IMR-90 (cell line): ENCODE results near the gene POLR3A. TPM values are rescaled to one million over a fixed set of nuclear protein-coding genes. Genes with fewer than 3 reads are reported as not detected.

ENCODE experiments used
- ATAC-seq: fragments of 200-7000 bp; cut with Tn5 transposase; 2 replicates; pipeline ENCODE4 v1.9.1; 2020; ENCODE audit warnings: low read depth, mild to moderate bottlenecking, moderate library complexity
- BruUV-seq: library from RNA; stranded (reverse); fragments of 400-500 nt; replicated peaks from 2 replicates; lab custom pipeline; 2021; lab: Mats Ljungman, UMichigan
- CTCF ChIA-PET: fragments of 300-600 bp; formaldehyde crosslinking; extraction: SDS; loops from one replicate; lab custom pipeline; 2021; ENCODE audit warnings: antibody characterized with exemption; lab: Yijun Ruan, JAX
- POLR2A ChIA-PET: fragments of 300-600 bp; sonication (Branson Sonifier 250); formaldehyde crosslinking; loops from one replicate; lab custom pipeline; 2022; ENCODE audit warnings: antibody characterized with exemption; ENCODE audit not compliant: unreplicated experiment; lab: Charles Lee
- DNase-seq: peaks from one replicate; pipeline ENCODE4 v3.0.0; 2013
- H2AFZ ChIP-seq: replicated peaks from 2 replicates; pipeline ENCODE3; 2013; ENCODE audit warnings: low read length, mild to moderate bottlenecking; ENCODE audit not compliant: poor library complexity
- H2AK5ac ChIP-seq: 2 replicates; pipeline ENCODE4 v1.6.1; 2013; ENCODE audit warnings: low read depth, low read length, inconsistent platforms
- H2AK9ac ChIP-seq: replicated peaks from 2 replicates; pipeline ENCODE3; 2013; ENCODE audit warnings: mild to moderate bottlenecking, low read depth, low read length, moderate library complexity; ENCODE audit not compliant: poor library complexity
- H2BK120ac ChIP-seq: 2 replicates; pipeline ENCODE4 v1.6.1; 2013; ENCODE audit warnings: low read depth, low read length, inconsistent platforms
- H2BK15ac ChIP-seq: 3 replicates; pipeline ENCODE4 v1.6.1; 2013; ENCODE audit warnings: low read depth, low read length, inconsistent platforms
- H2BK20ac ChIP-seq: 2 replicates; pipeline ENCODE4 v1.6.1; 2013; ENCODE audit warnings: low read depth, mild to moderate bottlenecking, inconsistent platforms, low read length, moderate library complexity
- H2BK5ac ChIP-seq: 2 replicates; pipeline ENCODE4 v1.6.1; 2013; ENCODE audit warnings: mild to moderate bottlenecking, low read depth, low read length, inconsistent platforms; ENCODE audit not compliant: poor library complexity, severe bottlenecking
- H3K14ac ChIP-seq: replicated peaks from 2 replicates; pipeline ENCODE4 v1.6.1; 2013; ENCODE audit warnings: low read depth, low read length, inconsistent platforms
- H3K18ac ChIP-seq: 2 replicates; pipeline ENCODE4 v1.6.1; 2013; ENCODE audit warnings: low read depth, low read length, control low read depth
- H3K23ac ChIP-seq: 2 replicates; pipeline ENCODE4 v1.6.1; 2013; ENCODE audit warnings: low read depth, low read length, inconsistent platforms
- H3K27ac ChIP-seq: 2 replicates; pipeline ENCODE4 v1.5.1; 2013; ENCODE audit warnings: mild to moderate bottlenecking, control low read depth, low read length; ENCODE audit not compliant: insufficient read depth
- H3K27me3 ChIP-seq: 2 replicates; pipeline ENCODE4 v1.6.1; 2013; ENCODE audit warnings: low read length; ENCODE audit not compliant: control insufficient read depth, insufficient read depth
- H3K36me3 ChIP-seq: 2 replicates; pipeline ENCODE4 v1.6.1; 2013; ENCODE audit warnings: low read length, mixed read lengths; ENCODE audit not compliant: control insufficient read depth, insufficient read depth
- H3K4ac ChIP-seq: 2 replicates; pipeline ENCODE4 v1.6.1; 2013; ENCODE audit warnings: low read depth, low read length, inconsistent platforms
- H3K4me1 ChIP-seq: 2 replicates; pipeline ENCODE4 v1.6.1; 2013; ENCODE audit warnings: low read length, mixed read lengths; ENCODE audit not compliant: control insufficient read depth, insufficient read depth
- H3K4me2 ChIP-seq: 2 replicates; pipeline ENCODE4 v1.6.1; 2013; ENCODE audit warnings: low read depth, mild to moderate bottlenecking, control low read depth, low read length, moderate library complexity
- H3K4me3 ChIP-seq: 2 replicates; pipeline ENCODE4 v1.5.1; 2013; ENCODE audit warnings: low read depth, mild to moderate bottlenecking, control low read depth, low read length, moderate library complexity; ENCODE audit not compliant: insufficient read depth
- H3K56ac ChIP-seq: 2 replicates; pipeline ENCODE4 v1.6.1; 2013; ENCODE audit warnings: low read length, inconsistent platforms; ENCODE audit not compliant: insufficient read depth; ENCODE audit errors: extremely low read depth
- H3K79me1 ChIP-seq, 2 experiments: 2 replicates each; pipeline ENCODE4 v1.6.1; 2013; ENCODE audit warnings: low read length in 2 of 2, inconsistent platforms in 1 of 2, low read depth in 1 of 2
- H3K9ac ChIP-seq: 2 replicates; pipeline ENCODE4 v1.6.1; 2013; ENCODE audit warnings: low read depth, low read length, control low read depth
- H3K9me1 ChIP-seq: 2 replicates; pipeline ENCODE4 v1.6.1; 2013; ENCODE audit warnings: low read length, inconsistent platforms; ENCODE audit not compliant: insufficient read depth
- H3K9me3 ChIP-seq: 2 replicates; pipeline ENCODE4 v1.6.1; 2013; ENCODE audit warnings: low read length; ENCODE audit not compliant: control insufficient read depth, insufficient read depth
- H4K20me1 ChIP-seq: 2 replicates; pipeline ENCODE4 v1.6.1; 2013; ENCODE audit warnings: low read length, inconsistent platforms; ENCODE audit not compliant: insufficient read depth
- H4K5ac ChIP-seq: 2 replicates; pipeline ENCODE4 v1.6.1; 2013; ENCODE audit warnings: mild to moderate bottlenecking, low read depth, low read length, control low read depth
- H4K8ac ChIP-seq, 2 experiments: 2 replicates each; pipeline ENCODE4 v1.6.1; 2013; ENCODE audit warnings: low read depth in 2 of 2, low read length in 2 of 2, control low read depth in 1 of 2, inconsistent platforms in 1 of 2
- H4K91ac ChIP-seq: 2 replicates; pipeline ENCODE4 v1.6.1; 2013; ENCODE audit warnings: low read depth, low read length, inconsistent platforms; ENCODE audit not compliant: insufficient read depth
- BHLHE40 ChIP-seq: fragments of 150-350 bp; IDR thresholded peaks from 2 replicates; pipeline ENCODE4 v1.6.1; 2016; ENCODE audit warnings: mild to moderate bottlenecking, low read depth, low read length
- CEBPB ChIP-seq: IDR thresholded peaks from 2 replicates; pipeline ENCODE4 v1.6.1; 2012; ENCODE audit warnings: low read depth, low read length, improper control_type of control experiment
- CHD1 ChIP-seq: IDR thresholded peaks from 2 replicates; pipeline ENCODE4 v1.6.1; 2012; ENCODE audit warnings: low read depth, low read length, improper control_type of control experiment
- CTCF ChIP-seq: conservative IDR thresholded peaks from 2 replicates; pipeline ENCODE4 v1.5.1; 2012; ENCODE audit warnings: mild to moderate bottlenecking, low read depth, low read length, improper control_type of control experiment
- ELK1 ChIP-seq: fragments of 150-350 bp; IDR thresholded peaks from 2 replicates; pipeline ENCODE4 v1.6.1; 2016; ENCODE audit warnings: low read depth, mild to moderate bottlenecking, low read length, moderate library complexity, borderline replicate concordance
- FOS ChIP-seq: fragments of 150-350 bp; IDR thresholded peaks from 2 replicates; pipeline ENCODE4 v1.6.1; 2016; ENCODE audit warnings: low read depth, low read length
- MAFK ChIP-seq: IDR thresholded peaks from 2 replicates; pipeline ENCODE4 v1.6.1; 2012; ENCODE audit warnings: low read depth, low read length, improper control_type of control experiment
- MAZ ChIP-seq: IDR thresholded peaks from 2 replicates; pipeline ENCODE4 v1.6.1; 2012; ENCODE audit warnings: low read depth, mild to moderate bottlenecking, low read length, improper control_type of control experiment, moderate library complexity, borderline replicate concordance
- MXI1 ChIP-seq: IDR thresholded peaks from 2 replicates; pipeline ENCODE4 v1.6.1; 2012; ENCODE audit warnings: low read depth, mild to moderate bottlenecking, low read length, moderate library complexity, borderline replicate concordance
- NFE2L2 ChIP-seq: fragments of 150-350 bp; IDR thresholded peaks from 2 replicates; pipeline ENCODE4 v1.6.1; 2016; ENCODE audit warnings: low read depth, mild to moderate bottlenecking, low read length
- RAD21 ChIP-seq: IDR thresholded peaks from 2 replicates; pipeline ENCODE4 v1.6.1; 2012; ENCODE audit warnings: low read length, improper control_type of control experiment
- RCOR1 ChIP-seq: IDR thresholded peaks from 2 replicates; pipeline ENCODE4 v1.6.1; 2012; ENCODE audit warnings: mild to moderate bottlenecking, low read length, improper control_type of control experiment; ENCODE audit not compliant: insufficient replicate concordance
- RFX5 ChIP-seq: IDR thresholded peaks from 2 replicates; pipeline ENCODE4 v1.8.0; 2012; ENCODE audit warnings: low read depth, mild to moderate bottlenecking, low read length, moderate library complexity
- SMC3 ChIP-seq: fragments of 150-350 bp; IDR thresholded peaks from 2 replicates; pipeline ENCODE4 v1.6.1; 2016; ENCODE audit warnings: low read depth, mild to moderate bottlenecking, antibody characterized with exemption, low read length, moderate library complexity
- USF2 ChIP-seq: fragments of 150-350 bp; IDR thresholded peaks from 2 replicates; pipeline ENCODE4 v1.6.1; 2017; ENCODE audit warnings: mild to moderate bottlenecking, antibody characterized with exemption, low read length, low read depth
- WGBS, 2 experiments: methylation state at CpG; one replicate each; pipeline versions ENCODE4 v1.1.5 to v1.1.7; 2013; ENCODE audit warnings: missing lambda C conversion rate in 2 of 2; ENCODE audit not compliant: insufficient read length in 1 of 2; ENCODE audit errors: extremely low coverage in 2 of 2; 5-methylcytosine and 5-hydroxymethylcytosine counted together
- dilution Hi-C: fragments of 300-500 bp; cut with HindIII; formaldehyde crosslinking; loops from one replicate; pipeline ENCODE4 v1.14.3; 2018; ENCODE audit warnings: low sequenced_read_pairs; ENCODE audit not compliant: unreplicated experiment
- in situ Hi-C: fragments of 300-500 bp; cut with MboI; formaldehyde crosslinking; loops from 3 replicates; pipeline ENCODE4 v1.14.3; 2019; ENCODE audit warnings: low sequenced_read_pairs, inconsistent platforms, mixed read lengths
- intact Hi-C: fragments of 100-400 bp; cut with micrococcal nuclease; formaldehyde crosslinking; loops from 2 replicates; pipeline ENCODE4 v1.10.0; 2022
- polyA plus RNA-seq, 3 experiments: library from polyadenylated mRNA; depleted of rRNA; stranded (reverse); fragments of >200 nt; gene quantifications; 2 replicates each; pipeline ENCODE4 v1.2.3, GENCODE V29; 2012; ENCODE audit warnings: low replicate concordance in 1 of 3
- total RNA-seq: library from RNA; depleted of rRNA; stranded (reverse); fragments of >200 nt; gene quantifications from 2 replicates; pipeline ENCODE4 v1.2.3, GENCODE V29; 2012

The POLR3A gene
- total and polyA plus RNA-seq, 2 of the 4 experiments (the other 2 are of a cell fraction), result 11.9 to 24.4 TPM

GRCh38 chr10:77932016-77932715 lies 97.1 kb downstream of the POLR3A start:
- no TSS peak for BruUV-seq
- Histone ChIP-seq H3K9me1 (peaks cover 6% of the 10 kb centered on the region; the same call in 1 of the 2 replicates), H4K8ac (no peak overlapping the region), H3K79me1 (no peaks in the 10 kb centered on the region), H3K14ac (no peak overlapping the region), H3K9ac (no peak overlapping the region), H3K23ac (no peak overlapping the region), H3K36me3 (no peaks in the 10 kb centered on the region), H4K5ac (no peak overlapping the region), H3K9me3 (0 out of 2 replicates have a peak, but pooled peaks cover 3% of the 10 kb centered on the region), H4K91ac (no peak overlapping the region), H2BK20ac (no peak overlapping the region), H3K4me1 (peaks cover 2% of the 10 kb centered on the region; the same call in 1 of the 2 replicates), H4K20me1 (no peaks in the 10 kb centered on the region), H3K4me2 (no peak overlapping the region), H3K4me3 (no peak overlapping the region), H2AK9ac (no peak overlapping the region), H2BK5ac (no peak overlapping the region), H3K27ac (no peak overlapping the region), H3K4ac (no peak overlapping the region), H3K27me3 (no peaks in the 10 kb centered on the region), H2BK120ac (no peak overlapping the region), H2AFZ (no peak overlapping the region), H3K18ac (no peak overlapping the region), H3K56ac (no peak overlapping the region), H2BK15ac (no peak overlapping the region), H2AK5ac (no peak overlapping the region)
- in situ Hi-C loops, result no loop called here
- ChIA-PET CTCF (interaction anchor here (0.9 kb wide), 1 partner anchor 28 kb away, joined by 3 read pairs; no protein-coding TSS in a partner anchor), POLR2A (no interaction called here)
- ATAC-seq (no peak), DNase-seq (no peak)
- 60% methylated on average over 1 of the region's 8 CpGs; no CpG with 5 or more reads in 1 of the 2 experiments for WGBS, 2 experiments
- dilution Hi-C loops, result no loop called here
- intact Hi-C loops, result no loop called here
- TF ChIP-seq CHD1 (no peak), MAZ (no peak), RFX5 (no peak), MXI1 (no peak), NFE2L2 (no peak), MAFK (no peak), SMC3 (no peak), CTCF (no peak), BHLHE40 (no peak), RCOR1 (no peak), FOS (no peak), USF2 (no peak), ELK1 (no peak), CEBPB (no peak), RAD21 (no peak)
